Mucosa of stomach (tissue), 1 donor: Measurements from ENCODE around the gene GAK.
"Not testable (repeated sequence)": the region's sequence is repeated elsewhere in the genome, so short reads cannot be mapped to it uniquely, and the experiment has no call there.

Source experiments
- H3K27me3 ChIP-seq: one replicate; pipeline ENCODE4 v1.7.0; 2013; ENCODE audit warnings: mild to moderate bottlenecking, low read length; ENCODE audit not compliant: control insufficient read depth, insufficient read depth
- H3K36me3 ChIP-seq: one replicate; pipeline ENCODE4 v1.7.0; 2013; ENCODE audit warnings: low read length; ENCODE audit not compliant: control insufficient read depth, insufficient read depth
- H3K4me1 ChIP-seq: one replicate; pipeline ENCODE4 v1.7.0; 2013; ENCODE audit warnings: mild to moderate bottlenecking, low read length; ENCODE audit not compliant: control insufficient read depth, insufficient read depth
- H3K4me3 ChIP-seq: one replicate; pipeline ENCODE4 v1.7.0; 2013; ENCODE audit warnings: low read length
- H3K9ac ChIP-seq: one replicate; pipeline ENCODE4 v1.7.0; 2013; ENCODE audit warnings: mild to moderate bottlenecking, low read length, moderate library complexity
- H3K9me3 ChIP-seq: one replicate; pipeline ENCODE4 v1.7.0; 2013; ENCODE audit warnings: mild to moderate bottlenecking, low read length, moderate library complexity; ENCODE audit not compliant: control insufficient read depth
- donor health status: Pancreatic carcinoma.

GAK gene

GRCh38 chr4:931960-932712 lies at the start of gene GAK, which contains the start of gene TMEM175:
Gene GAK (minus strand): TSS chr4:932316. CDS start chr4:932187, 129 bp downstream.
Gene TMEM175 (plus strand): TSS chr4:932460. CDS start chr4:947740, 15,280 bp downstream.
- Histone ChIP-seq H3K4me3 (peak within 1 kb of the TSS; percentile 85), H3K9ac (peak within 1 kb of the TSS; percentile 95), H3K27me3 (no peaks in the 10 kb centered on the region), H3K36me3 (no peaks in the 10 kb centered on the region), H3K4me1 (peaks cover 25% of the 10 kb centered on the region), H3K9me3 (no peaks in the 10 kb centered on the region)

GRCh38 chr4:978957-979701 lies 47.0 kb upstream of the GAK start:
- no peak overlapping the region for H3K4me3 ChIP-seq
- H3K36me3 ChIP-seq = no peaks in the 10 kb centered on the region
- no peak overlapping the region for H3K9ac ChIP-seq

GRCh38 chr4:976016-976415 lies 43.9 kb upstream of the GAK start:
- not testable (repeated sequence) for H3K27me3 ChIP-seq, H3K9me3 ChIP-seq, H3K4me3 ChIP-seq, H3K36me3 ChIP-seq, H3K9ac ChIP-seq
- peaks cover 14% of the 10 kb centered on the region for H3K4me1 ChIP-seq

More at GRCh38 chr4:978957-979701, 47.0 kb upstream of the GAK start:
- Histone ChIP-seq H3K27me3 (no peaks in the 10 kb centered on the region), H3K9me3 (no peaks in the 10 kb centered on the region), H3K4me1 (no peaks in the 10 kb centered on the region)

- Histone ChIP-seq H3K9ac (no peak overlapping the region), H3K27me3 (no peaks in the 10 kb centered on the region), H3K4me1 (peaks cover 26% of the 10 kb centered on the region), H3K4me3 (no peak overlapping the region), H3K9me3 (no peaks in the 10 kb centered on the region), H3K36me3 (no peaks in the 10 kb centered on the region)
Measured at GRCh38 chr4:974668-975067, 42.6 kb upstream of the GAK start.

- no peaks in the 10 kb centered on the region for H3K9me3 ChIP-seq
- peak within 1 kb of the TSS; percentile 46 for H3K4me3 ChIP-seq
- H3K27me3 ChIP-seq = no peaks in the 10 kb centered on the region
- peak within 1 kb of the TSS; percentile 64 for H3K9ac ChIP-seq
- H3K36me3 ChIP-seq = no peaks in the 10 kb centered on the region
- H3K4me1 ChIP-seq = peaks cover 33% of the 10 kb centered on the region
Measured at GRCh38 chr4:973431-974397, 41.6 kb upstream of the GAK start, which contains the start of gene DGKQ. Gene DGKQ (minus strand): TSS chr4:973569. CDS start chr4:973482, 87 bp downstream.

- Histone ChIP-seq H3K36me3 (no peaks in the 10 kb centered on the region), H3K9me3 (no peaks in the 10 kb centered on the region), H3K4me1 (peaks cover 38% of the 10 kb centered on the region), H3K9ac (peak overlapping the region; percentile 64), H3K4me3 (peak overlapping the region; percentile 46), H3K27me3 (no peaks in the 10 kb centered on the region)
Measured at GRCh38 chr4:972651-973424, 40.7 kb upstream of the GAK start.

GRCh38 chr4:971666-972500 lies 39.8 kb upstream of the GAK start:
- no peaks in the 10 kb centered on the region for H3K36me3 ChIP-seq
- peak overlapping the region; percentile 64 for H3K9ac ChIP-seq
- no peaks in the 10 kb centered on the region for H3K9me3 ChIP-seq
- H3K4me3 ChIP-seq = peak overlapping the region; percentile 46
- peaks cover 38% of the 10 kb centered on the region for H3K4me1 ChIP-seq
- H3K27me3 ChIP-seq = no peaks in the 10 kb centered on the region

GRCh38 chr4:970854-971520 lies 38.9 kb upstream of the GAK start:
- H3K36me3 ChIP-seq = no peaks in the 10 kb centered on the region
- peaks cover 38% of the 10 kb centered on the region for H3K4me1 ChIP-seq
- H3K4me3 ChIP-seq = no peak overlapping the region
- no peak overlapping the region for H3K9ac ChIP-seq
- no peaks in the 10 kb centered on the region for H3K27me3 ChIP-seq
- no peaks in the 10 kb centered on the region for H3K9me3 ChIP-seq

GRCh38 chr4:970046-970745 lies 38.1 kb upstream of the GAK start:
- Histone ChIP-seq H3K27me3 (no peaks in the 10 kb centered on the region), H3K36me3 (no peaks in the 10 kb centered on the region), H3K9ac (no peak overlapping the region), H3K4me3 (no peak overlapping the region), H3K9me3 (no peaks in the 10 kb centered on the region), H3K4me1 (peaks cover 38% of the 10 kb centered on the region)
